Skeletal muscle satellite cell (primary cell): ENCODE results near the gene NCR1. TPM values are rescaled to one million over a fixed set of nuclear protein-coding genes. Genes with fewer than 3 reads are reported as not detected.
"Not testable (repeated sequence)": the region's sequence is repeated elsewhere in the genome, so short reads cannot be mapped to it uniquely, and the experiment has no call there.

Experiments used
- H3K27me3 ChIP-seq: 2 replicates; pipeline ENCODE4 v1.7.0; 2013; ENCODE audit warnings: low read length; ENCODE audit not compliant: control insufficient read depth, insufficient read depth
- H3K36me3 ChIP-seq: 2 replicates; pipeline ENCODE4 v1.7.0; 2013; ENCODE audit warnings: mild to moderate bottlenecking, control low read depth, low read length; ENCODE audit not compliant: insufficient read depth
- H3K4me1 ChIP-seq: 2 replicates; pipeline ENCODE4 v1.7.0; 2013; ENCODE audit warnings: low read length; ENCODE audit not compliant: control insufficient read depth, insufficient read depth
- H3K4me2 ChIP-seq: 2 replicates; pipeline ENCODE4 v1.7.0; 2013; ENCODE audit warnings: mild to moderate bottlenecking, low read length
- H3K4me3 ChIP-seq: 2 replicates; pipeline ENCODE4 v1.7.0; 2013; ENCODE audit warnings: low read length
- H3K9ac ChIP-seq: 2 replicates; pipeline ENCODE4 v1.7.0; 2013; ENCODE audit warnings: mild to moderate bottlenecking, low read depth, low read length, moderate library complexity
- H3K9me3 ChIP-seq: replicated peaks from 2 replicates; pipeline ENCODE4 v1.7.0; 2013; ENCODE audit warnings: mild to moderate bottlenecking, control low read depth, low read length
- total RNA-seq: library from RNA; depleted of rRNA; stranded (reverse); fragments of >200 nt; gene quantifications from 2 replicates; pipeline ENCODE4 v1.2.3, GENCODE V29; 2012; rRNA removed

NCR1 gene
- not detected in 2 replicates for total RNA-seq

- no peak within 1 kb of the TSS for H3K4me3 ChIP-seq
- peaks cover 3% of the 10 kb centered on the region for H3K9me3 ChIP-seq
- H3K36me3 ChIP-seq: no peaks in the 10 kb centered on the region
- H3K4me1 ChIP-seq: no peaks in the 10 kb centered on the region
- no peak within 1 kb of the TSS for H3K9ac ChIP-seq
- H3K4me2 ChIP-seq: no peak within 1 kb of the TSS
- no peaks in the 10 kb centered on the region for H3K27me3 ChIP-seq
Measured at GRCh38 chr19:54905803-54906511, at the start of gene NCR1. Gene NCR1, plus strand, starts transcription at chr19:54906148. Its CDS starts 40 bp downstream, at chr19:54906188.

- not testable (repeated sequence) for H3K4me1 ChIP-seq, H3K36me3 ChIP-seq, H3K27me3 ChIP-seq, H3K9me3 ChIP-seq, H3K4me3 ChIP-seq, H3K9ac ChIP-seq, H3K4me2 ChIP-seq
Measured at GRCh38 chr19:54858476-54858875, 47.5 kb upstream of the NCR1 start.

GRCh38 chr19:54859421-54859820, 46.5 kb upstream of the NCR1 start:
- H3K4me2 ChIP-seq, H3K9me3 ChIP-seq, H3K4me3 ChIP-seq, H3K36me3 ChIP-seq, H3K27me3 ChIP-seq, H3K9ac ChIP-seq, H3K4me1 ChIP-seq: not testable (repeated sequence)

GRCh38 chr19:54863459-54863858, 42.5 kb upstream of the NCR1 start:
- H3K9me3 ChIP-seq, H3K4me3 ChIP-seq, H3K27me3 ChIP-seq, H3K36me3 ChIP-seq, H3K4me2 ChIP-seq, H3K9ac ChIP-seq, H3K4me1 ChIP-seq: not testable (repeated sequence)

GRCh38 chr19:54871696-54872095, 34.3 kb upstream of the NCR1 start:
- Histone ChIP-seq H3K4me2 (no peak overlapping the region), H3K4me1 (no peaks in the 10 kb centered on the region), H3K9me3 (peaks cover 3% of the 10 kb centered on the region)

GRCh38 chr19:54873990-54874389, 32.0 kb upstream of the NCR1 start, which contains the start of gene FCAR:
Gene FCAR, plus strand, starts transcription at chr19:54874235. Its CDS starts 55 bp downstream, at chr19:54874290.
- Histone ChIP-seq H3K4me3 (no peak within 1 kb of the TSS), H3K9ac (no peak within 1 kb of the TSS), H3K4me2 (no peak within 1 kb of the TSS), H3K9me3 (no peaks in the 10 kb centered on the region), H3K36me3 (no peaks in the 10 kb centered on the region), H3K4me1 (no peaks in the 10 kb centered on the region), H3K27me3 (no peaks in the 10 kb centered on the region)

More at GRCh38 chr19:54871696-54872095, 34.3 kb upstream of the NCR1 start:
- Histone ChIP-seq H3K36me3 (no peaks in the 10 kb centered on the region), H3K4me3 (no peak overlapping the region), H3K9ac (no peak overlapping the region), H3K27me3 (no peaks in the 10 kb centered on the region)

- Histone ChIP-seq H3K9me3 (no peaks in the 10 kb centered on the region), H3K27me3 (no peaks in the 10 kb centered on the region), H3K4me2 (no peak overlapping the region), H3K4me1 (no peaks in the 10 kb centered on the region), H3K4me3 (no peak overlapping the region), H3K36me3 (no peaks in the 10 kb centered on the region), H3K9ac (no peak overlapping the region)
Measured at GRCh38 chr19:54875506-54875905, 30.4 kb upstream of the NCR1 start.

GRCh38 chr19:54877471-54877870, 28.5 kb upstream of the NCR1 start:
- no peak overlapping the region for H3K4me2 ChIP-seq
- H3K9ac ChIP-seq: no peak overlapping the region
- H3K36me3 ChIP-seq: no peaks in the 10 kb centered on the region
- H3K9me3 ChIP-seq: no peaks in the 10 kb centered on the region
- no peaks in the 10 kb centered on the region for H3K27me3 ChIP-seq
- no peaks in the 10 kb centered on the region for H3K4me1 ChIP-seq
- no peak overlapping the region for H3K4me3 ChIP-seq

- no peaks in the 10 kb centered on the region for H3K4me1 ChIP-seq
- no peaks in the 10 kb centered on the region for H3K27me3 ChIP-seq
- no peaks in the 10 kb centered on the region for H3K36me3 ChIP-seq
- no peak overlapping the region for H3K4me3 ChIP-seq
- H3K9ac ChIP-seq: no peak overlapping the region
- H3K9me3 ChIP-seq: no peaks in the 10 kb centered on the region
- no peak overlapping the region for H3K4me2 ChIP-seq
Measured at GRCh38 chr19:54881884-54882283, 24.1 kb upstream of the NCR1 start.

GRCh38 chr19:54882758-54883157, 23.2 kb upstream of the NCR1 start:
- H3K4me3 ChIP-seq: no peak overlapping the region
- H3K9ac ChIP-seq: no peak overlapping the region
- H3K36me3 ChIP-seq: no peaks in the 10 kb centered on the region
- H3K4me2 ChIP-seq: no peak overlapping the region
- no peaks in the 10 kb centered on the region for H3K9me3 ChIP-seq
- no peaks in the 10 kb centered on the region for H3K27me3 ChIP-seq
- no peaks in the 10 kb centered on the region for H3K4me1 ChIP-seq

GRCh38 chr19:54883228-54883627, 22.7 kb upstream of the NCR1 start:
- Histone ChIP-seq H3K27me3 (no peaks in the 10 kb centered on the region), H3K9ac (no peak overlapping the region), H3K4me2 (no peak overlapping the region), H3K9me3 (no peaks in the 10 kb centered on the region), H3K4me3 (no peak overlapping the region), H3K36me3 (no peaks in the 10 kb centered on the region), H3K4me1 (no peaks in the 10 kb centered on the region)

GRCh38 chr19:54888239-54888638, 17.7 kb upstream of the NCR1 start:
- Histone ChIP-seq H3K27me3 (no peaks in the 10 kb centered on the region), H3K36me3 (no peaks in the 10 kb centered on the region), H3K4me2 (no peak overlapping the region), H3K9me3 (peaks cover under 1% of the 10 kb centered on the region), H3K4me1 (no peaks in the 10 kb centered on the region), H3K4me3 (no peak overlapping the region), H3K9ac (no peak overlapping the region)
